WERI-Rb-1 (cell line): Measurements from ENCODE around the gene PDE4A.

Source experiments
- DNase-seq: peaks from one replicate; pipeline ENCODE4 v3.0.0-alpha.2; 2020
- H3K27ac ChIP-seq: fragments of 250-450 bp; sonication (Bioruptor Pico); 2 replicates; pipeline ENCODE4 v1.5.1; 2020; ENCODE audit warnings: mild to moderate bottlenecking, moderate library complexity
- H3K27me3 ChIP-seq: fragments of 250-450 bp; sonication (Bioruptor Pico); 2 replicates; pipeline ENCODE4 v1.5.1; 2021; ENCODE audit warnings: mild to moderate bottlenecking, low read depth, moderate library complexity; ENCODE audit not compliant: insufficient read depth, severe bottlenecking
- H3K36me3 ChIP-seq: fragments of 250-450 bp; sonication (Bioruptor Pico); 2 replicates; pipeline ENCODE4 v1.5.1; 2020; ENCODE audit warnings: mild to moderate bottlenecking, moderate library complexity
- H3K4me3 ChIP-seq: 2 replicates; pipeline ENCODE4 v1.5.1; 2011; ENCODE audit warnings: low read depth, mild to moderate bottlenecking, control low read depth, low read length
- H3K9me3 ChIP-seq: fragments of 250-450 bp; sonication (Bioruptor Pico); 2 replicates; pipeline ENCODE4 v1.5.1; 2021; ENCODE audit warnings: mild to moderate bottlenecking, moderate library complexity; ENCODE audit not compliant: severe bottlenecking
- TF ChIP-seq, protein P1 (sequence below): IDR thresholded peaks from 2 replicates; pipeline ENCODE4 v1.5.1; 2011; ENCODE audit warnings: low read depth, mild to moderate bottlenecking, control low read depth, inconsistent platforms, low read length

Gene PDE4A

DNA sequence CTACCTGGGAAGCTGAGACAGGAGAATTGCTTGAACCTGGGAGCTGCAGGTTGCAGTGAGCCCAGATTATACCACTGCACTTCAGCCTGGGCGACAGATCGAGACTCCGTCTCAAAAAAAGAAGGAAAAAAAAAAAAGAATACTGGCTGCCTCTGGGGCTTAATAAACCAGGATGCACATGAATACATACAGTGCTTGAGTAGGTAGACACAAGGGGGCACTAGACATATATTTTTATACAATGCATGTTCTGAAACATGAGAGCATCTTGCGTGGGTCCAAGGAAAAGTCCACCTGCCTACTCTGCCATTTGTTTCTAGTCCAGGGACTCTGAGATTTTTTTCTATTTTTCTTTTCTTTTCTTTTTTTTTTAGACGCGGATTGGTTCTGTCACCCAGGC is 51.6 kb downstream of the PDE4A start:
- TF ChIP-seq, protein P1, sequence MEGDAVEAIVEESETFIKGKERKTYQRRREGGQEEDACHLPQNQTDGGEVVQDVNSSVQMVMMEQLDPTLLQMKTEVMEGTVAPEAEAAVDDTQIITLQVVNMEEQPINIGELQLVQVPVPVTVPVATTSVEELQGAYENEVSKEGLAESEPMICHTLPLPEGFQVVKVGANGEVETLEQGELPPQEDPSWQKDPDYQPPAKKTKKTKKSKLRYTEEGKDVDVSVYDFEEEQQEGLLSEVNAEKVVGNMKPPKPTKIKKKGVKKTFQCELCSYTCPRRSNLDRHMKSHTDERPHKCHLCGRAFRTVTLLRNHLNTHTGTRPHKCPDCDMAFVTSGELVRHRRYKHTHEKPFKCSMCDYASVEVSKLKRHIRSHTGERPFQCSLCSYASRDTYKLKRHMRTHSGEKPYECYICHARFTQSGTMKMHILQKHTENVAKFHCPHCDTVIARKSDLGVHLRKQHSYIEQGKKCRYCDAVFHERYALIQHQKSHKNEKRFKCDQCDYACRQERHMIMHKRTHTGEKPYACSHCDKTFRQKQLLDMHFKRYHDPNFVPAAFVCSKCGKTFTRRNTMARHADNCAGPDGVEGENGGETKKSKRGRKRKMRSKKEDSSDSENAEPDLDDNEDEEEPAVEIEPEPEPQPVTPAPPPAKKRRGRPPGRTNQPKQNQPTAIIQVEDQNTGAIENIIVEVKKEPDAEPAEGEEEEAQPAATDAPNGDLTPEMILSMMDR = peak; percentile 32
- Histone ChIP-seq H3K27me3 (no peaks in the 10 kb centered on the region), H3K36me3 (peaks cover 2% of the 10 kb centered on the region; the same call in 1 of the 2 replicates), H3K4me3 (no peak overlapping the region), H3K27ac (no peak overlapping the region), H3K9me3 (no peaks in the 10 kb centered on the region)
- DNase-seq = no peak

DNA sequence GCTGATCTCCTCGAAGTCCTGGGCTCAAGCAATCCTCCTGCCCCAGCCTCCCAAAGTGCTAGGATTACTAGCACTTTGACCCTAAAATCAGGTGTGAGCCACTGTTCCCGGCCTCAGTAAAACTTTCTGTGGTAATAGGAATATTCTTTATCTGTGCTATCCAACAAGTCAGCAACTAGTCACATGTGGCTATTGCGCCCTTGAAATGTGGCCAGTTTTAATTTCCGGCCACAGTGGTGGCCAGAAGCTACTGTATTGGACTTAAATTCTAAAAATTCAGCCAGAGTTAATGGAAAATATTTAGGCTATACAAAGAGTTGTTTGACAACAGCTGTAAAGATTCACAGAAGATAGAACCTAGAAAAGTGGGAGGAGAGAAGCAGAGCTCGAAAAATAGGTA is 52.9 kb downstream of the PDE4A start:
- no peaks in the 10 kb centered on the region for H3K9me3 ChIP-seq
- no peaks in the 10 kb centered on the region for H3K36me3 ChIP-seq
- DNase-seq = no peak
- no peaks in the 10 kb centered on the region for H3K27me3 ChIP-seq
- H3K4me3 ChIP-seq = no peak overlapping the region
- H3K27ac ChIP-seq = no peak overlapping the region
- TF ChIP-seq, protein P1 = no peak

DNA sequence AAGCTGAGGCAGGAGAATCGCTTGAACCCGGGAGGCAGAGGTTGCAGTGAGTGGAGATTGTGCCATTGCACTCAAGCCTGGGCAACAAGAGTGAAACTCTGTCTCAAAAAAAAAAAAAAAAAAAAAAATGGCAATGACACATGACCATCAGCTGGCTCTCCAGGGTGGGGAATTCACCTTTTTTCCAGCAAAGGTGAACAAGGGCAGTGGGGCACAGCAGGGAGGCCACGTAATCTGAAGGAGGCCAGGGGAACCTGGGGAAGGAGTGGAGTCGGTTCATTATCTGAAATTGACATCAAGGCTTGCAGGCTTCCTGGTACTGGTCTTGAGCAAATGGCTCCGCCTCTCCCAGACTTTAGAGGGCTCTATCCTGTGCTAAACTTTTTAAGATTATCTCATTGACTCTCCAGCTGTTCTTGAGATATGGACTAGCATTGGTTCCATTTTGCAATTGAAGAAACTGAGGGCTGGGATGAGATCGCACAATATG is 54.7 kb downstream of the PDE4A start:
- Histone ChIP-seq H3K36me3 (no peaks in the 10 kb centered on the region), H3K27me3 (no peaks in the 10 kb centered on the region), H3K9me3 (no peaks in the 10 kb centered on the region), H3K27ac (no peak overlapping the region), H3K4me3 (no peak overlapping the region)
- TF ChIP-seq, protein P1 = no peak
- no peak for DNase-seq

DNA sequence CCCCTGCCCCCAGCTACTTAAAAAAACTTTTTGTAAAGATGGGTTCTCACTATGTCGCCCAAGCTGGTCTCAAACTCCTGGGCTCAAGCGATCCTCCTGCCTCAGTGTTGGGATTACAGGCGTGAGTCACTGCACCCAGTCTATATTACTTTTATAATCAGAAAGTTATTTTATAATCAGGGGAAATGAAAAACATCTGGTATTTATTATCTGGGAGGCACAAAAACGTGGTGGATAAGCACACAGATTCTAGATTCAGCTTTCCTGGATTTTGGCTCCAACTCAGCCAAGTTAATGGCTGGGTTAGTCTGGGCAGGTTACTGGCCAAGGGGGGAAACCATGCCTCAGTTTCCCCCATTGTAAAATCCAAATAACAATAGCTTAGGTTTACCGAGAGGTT is 58.1 kb downstream of the PDE4A start:
- DNase-seq = no peak
- TF ChIP-seq, protein P1 = no peak

DNA sequence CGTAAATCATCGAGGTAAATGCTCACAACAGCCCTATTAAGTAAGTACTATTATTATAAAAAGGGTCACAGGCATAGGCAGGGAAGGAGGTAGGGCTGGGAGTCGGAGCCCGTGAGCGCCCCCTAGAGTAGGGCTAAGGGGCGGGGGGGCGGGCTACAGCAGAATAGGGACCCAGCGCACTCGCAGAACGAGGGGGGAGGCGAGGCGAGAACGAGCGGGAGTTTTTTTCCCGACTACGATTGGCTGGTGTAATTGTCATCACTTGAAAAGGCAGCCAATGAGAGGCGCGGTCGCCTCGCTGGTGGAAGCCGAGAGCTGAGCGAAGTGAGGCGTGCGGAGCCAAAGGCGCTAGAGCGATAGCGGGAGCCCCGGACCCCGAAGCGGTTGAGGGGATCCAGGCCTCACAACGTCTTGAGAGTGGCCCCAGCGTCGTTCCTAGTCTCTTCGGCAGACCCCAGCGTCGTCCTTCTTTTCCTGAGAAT is 58.6 kb downstream of the PDE4A start:
- H3K27me3 ChIP-seq = no peaks in the 10 kb centered on the region
- peak; percentile 43 for DNase-seq
- no peak overlapping the region for H3K27ac ChIP-seq
- TF ChIP-seq, protein P1 = no peak
- no peaks in the 10 kb centered on the region for H3K9me3 ChIP-seq
- no peak overlapping the region for H3K4me3 ChIP-seq
- peaks cover 13% of the 10 kb centered on the region for H3K36me3 ChIP-seq

More for the DNA sequence above, 58.1 kb downstream of the PDE4A start:
- Histone ChIP-seq H3K9me3 (no peaks in the 10 kb centered on the region), H3K27me3 (no peaks in the 10 kb centered on the region), H3K27ac (no peak overlapping the region), H3K36me3 (peaks cover 8% of the 10 kb centered on the region), H3K4me3 (no peak overlapping the region)

DNA sequence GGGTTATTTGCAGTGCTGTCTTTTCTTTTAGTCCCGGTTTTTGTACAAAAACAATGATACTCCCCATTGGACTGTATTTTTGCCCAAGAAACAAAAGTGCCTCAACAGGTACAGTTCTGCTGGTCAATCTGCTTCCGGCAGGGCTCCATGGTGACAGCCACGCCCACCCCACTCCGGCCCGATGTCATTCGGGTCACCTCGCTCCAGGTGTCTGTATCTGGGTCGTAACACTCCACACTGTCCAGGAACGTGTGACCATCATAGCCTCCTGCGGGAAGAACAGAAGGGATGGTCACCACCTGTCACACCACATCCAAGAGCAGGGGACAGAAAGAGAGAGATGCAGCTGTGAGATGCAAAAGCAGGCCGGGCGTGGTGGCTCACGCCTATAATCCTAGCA is 66.2 kb downstream of the PDE4A start:
- Histone ChIP-seq H3K36me3 (peaks cover 79% of the 10 kb centered on the region), H3K27me3 (no peaks in the 10 kb centered on the region), H3K27ac (no peak overlapping the region), H3K9me3 (no peaks in the 10 kb centered on the region), H3K4me3 (no peak overlapping the region)
- TF ChIP-seq, protein P1 = no peak
- no peak for DNase-seq
